Esophagus (tissue), 2 donors: Measurements from ENCODE around the gene APBA2. TPM values are rescaled to one million over a fixed set of nuclear protein-coding genes. Genes with fewer than 3 reads are reported as not detected.

Experiments
- H3K27ac ChIP-seq, 2 donors: one replicate each; pipeline ENCODE4 v1.5.1; 2013; ENCODE audit warnings: low read depth in 2 of 2, mild to moderate bottlenecking in 2 of 2, inconsistent platforms in 1 of 2, low read length in 1 of 2, moderate library complexity in 1 of 2
- H3K27me3 ChIP-seq, 2 donors: one replicate each; pipeline ENCODE4 v1.6.1; 2013; ENCODE audit warnings: low read length in 2 of 2, control low read depth in 1 of 2, mild to moderate bottlenecking in 1 of 2; ENCODE audit not compliant: insufficient read depth in 2 of 2, control insufficient read depth in 1 of 2
- H3K36me3 ChIP-seq, 2 donors: one replicate each; pipeline ENCODE4 v1.6.1; 2013; ENCODE audit warnings: low read length in 1 of 2; ENCODE audit not compliant: control insufficient read depth in 2 of 2, insufficient read depth in 2 of 2
- H3K4me1 ChIP-seq, 2 donors: one replicate each; pipeline ENCODE4 v1.6.1; 2013; ENCODE audit warnings: low read length in 1 of 2; ENCODE audit not compliant: control insufficient read depth in 2 of 2, insufficient read depth in 2 of 2
- H3K4me3 ChIP-seq, 2 donors: one replicate each; pipeline ENCODE4 v1.5.1; 2013; ENCODE audit warnings: low read length in 2 of 2, mild to moderate bottlenecking in 2 of 2, low read depth in 1 of 2, moderate library complexity in 1 of 2
- H3K9me3 ChIP-seq, 2 donors: one replicate each; pipeline ENCODE4 v1.6.1; 2013; ENCODE audit warnings: mild to moderate bottlenecking in 2 of 2, low read depth in 1 of 2, low read length in 1 of 2, moderate library complexity in 1 of 2; ENCODE audit not compliant: control insufficient read depth in 2 of 2, insufficient read depth in 1 of 2
- WGBS, 2 donors: extraction: QIAGEN DNeasy Blood & Tissue Kit; methylation state at CpG; one replicate each; pipeline ENCODE4 v1.1.7; 2013; 5-methylcytosine and 5-hydroxymethylcytosine counted together
- polyA plus RNA-seq, 2 donors: library from polyadenylated mRNA; stranded (reverse); fragments of 200-250 nt; gene quantifications; one replicate each; pipeline ENCODE4 v1.2.3, GENCODE V29; 2013
- donor health status: healthy with polysubstance abuse.
- donor health status: Bipolar disorder and iron deficiency.

APBA2 gene
- polyA plus RNA-seq, 2 donors: 0.77 to 1.7 TPM

- WGBS, 2 donors: 89 to 90% methylated on average over 13 of the region's 13 CpGs
- H3K4me1 ChIP-seq: no peaks in the 10 kb centered on the region
- no peak overlapping the region for H3K4me3 ChIP-seq
- H3K9me3 ChIP-seq: no peaks in the 10 kb centered on the region
- H3K27ac ChIP-seq: no peak overlapping the region
- no peaks in the 10 kb centered on the region for H3K36me3 ChIP-seq
- no peaks in the 10 kb centered on the region for H3K27me3 ChIP-seq
These were observed 15.3 kb downstream of the APBA2 start for GRCh38 chr15:28900892-28901586.

GRCh38 chr15:28901587-28901980 lies 15.8 kb downstream of the APBA2 start:
- no peaks in the 10 kb centered on the region for H3K27me3 ChIP-seq
- 50 to 56% methylated on average over 6 to 7 of the region's 7 CpGs for WGBS, 2 donors
- no peak overlapping the region for H3K4me3 ChIP-seq
- H3K36me3 ChIP-seq: no peaks in the 10 kb centered on the region
- H3K4me1 ChIP-seq: no peaks in the 10 kb centered on the region
- H3K9me3 ChIP-seq: no peaks in the 10 kb centered on the region
- H3K27ac ChIP-seq: no peak overlapping the region

- H3K36me3 ChIP-seq: no peaks in the 10 kb centered on the region
- no peaks in the 10 kb centered on the region for H3K4me1 ChIP-seq
- no peaks in the 10 kb centered on the region for H3K27me3 ChIP-seq
- WGBS, 2 donors: 91% methylated on average over 14 of the region's 14 CpGs
- no peak overlapping the region for H3K4me3 ChIP-seq
- no peaks in the 10 kb centered on the region for H3K9me3 ChIP-seq
- no peak overlapping the region for H3K27ac ChIP-seq
These were observed 16.4 kb downstream of the APBA2 start for GRCh38 chr15:28901987-28902745.

- 92% methylated on average over 5 of the region's 5 CpGs for WGBS, 2 donors
These were observed 17.1 kb downstream of the APBA2 start for GRCh38 chr15:28902856-28903255.

GRCh38 chr15:28903555-28903954 lies 17.8 kb downstream of the APBA2 start:
- Histone ChIP-seq H3K9me3 (no peaks in the 10 kb centered on the region), H3K27ac (no peak overlapping the region)

More at GRCh38 chr15:28902856-28903255, 17.1 kb downstream of the APBA2 start:
- Histone ChIP-seq H3K27ac (no peak overlapping the region), H3K4me3 (no peak overlapping the region), H3K9me3 (no peaks in the 10 kb centered on the region), H3K27me3 (no peaks in the 10 kb centered on the region), H3K36me3 (no peaks in the 10 kb centered on the region), H3K4me1 (no peaks in the 10 kb centered on the region)

GRCh38 chr15:28904003-28904402 lies 18.2 kb downstream of the APBA2 start:
- H3K9me3 ChIP-seq: no peaks in the 10 kb centered on the region
- WGBS, 2 donors: 65 to 74% methylated on average over 9 of the region's 9 CpGs
- H3K27ac ChIP-seq: no peak overlapping the region
- no peaks in the 10 kb centered on the region for H3K4me1 ChIP-seq
- no peak overlapping the region for H3K4me3 ChIP-seq
- H3K27me3 ChIP-seq: no peaks in the 10 kb centered on the region
- H3K36me3 ChIP-seq: no peaks in the 10 kb centered on the region

More at GRCh38 chr15:28903555-28903954, 17.8 kb downstream of the APBA2 start:
- Histone ChIP-seq H3K36me3 (no peaks in the 10 kb centered on the region), H3K27me3 (no peaks in the 10 kb centered on the region), H3K4me3 (no peak overlapping the region), H3K4me1 (no peaks in the 10 kb centered on the region)
- WGBS, 2 donors: 88 to 90% methylated on average over 8 of the region's 8 CpGs

GRCh38 chr15:28904541-28905315 lies 19.0 kb downstream of the APBA2 start:
- 65 to 67% methylated on average over 11 of the region's 11 CpGs for WGBS, 2 donors
- no peaks in the 10 kb centered on the region for H3K27me3 ChIP-seq
- H3K4me3 ChIP-seq: no peak overlapping the region
- H3K9me3 ChIP-seq: no peaks in the 10 kb centered on the region
- no peaks in the 10 kb centered on the region for H3K36me3 ChIP-seq
- H3K27ac ChIP-seq: no peak overlapping the region
- no peaks in the 10 kb centered on the region for H3K4me1 ChIP-seq

- no peaks in the 10 kb centered on the region for H3K27me3 ChIP-seq
- no peaks in the 10 kb centered on the region for H3K9me3 ChIP-seq
- no peak overlapping the region for H3K4me3 ChIP-seq
- H3K36me3 ChIP-seq: no peaks in the 10 kb centered on the region
- no peaks in the 10 kb centered on the region for H3K4me1 ChIP-seq
- H3K27ac ChIP-seq: no peak overlapping the region
- WGBS, 2 donors: 93 to 94% methylated on average over 11 of the region's 11 CpGs
These were observed 21.7 kb downstream of the APBA2 start for GRCh38 chr15:28907338-28907960.

- Histone ChIP-seq H3K27me3 (no peaks in the 10 kb centered on the region), H3K4me3 (no peak overlapping the region), H3K27ac (no peak overlapping the region), H3K9me3 (no peaks in the 10 kb centered on the region), H3K4me1 (no peaks in the 10 kb centered on the region), H3K36me3 (no peaks in the 10 kb centered on the region)
- 84 to 89% methylated on average over 7 of the region's 7 CpGs for WGBS, 2 donors
These were observed 24.3 kb downstream of the APBA2 start for GRCh38 chr15:28909958-28910500.
